ENCODE data around the gene CACNA1B. TPM values are rescaled to one million over a fixed set of nuclear protein-coding genes. Genes with fewer than 3 reads are reported as not detected.

Gene CACNA1B
- total RNA-seq, 1 experiment from 2014 or later = 0.03 TPM

- Histone ChIP-seq H3K4me1 (replicated peaks) (no peaks in the 10 kb centered on the region), H3K9me3 (replicated peaks) (no peaks in the 10 kb centered on the region), H3K27me3 (replicated peaks) (no peaks in the 10 kb centered on the region), H3K4me3 (no peak overlapping the region), H3K36me3 (no peaks in the 10 kb centered on the region), H3K27ac (no peak overlapping the region)
- no peak for DNase-seq (ENCODE audit: low read depth in 1 of 2, low spot score in 2 of 2)
Observed at GRCh38 chr9:137959641-137960411, 82.2 kb downstream of the CACNA1B start.

GRCh38 chr9:137960496-137960895, 82.9 kb downstream of the CACNA1B start:
- Histone ChIP-seq H3K9me3 (replicated peaks) (no peaks in the 10 kb centered on the region), H3K27me3 (replicated peaks) (no peaks in the 10 kb centered on the region), H3K4me3 (no peak overlapping the region), H3K27ac (no peak overlapping the region), H3K36me3 (no peaks in the 10 kb centered on the region), H3K4me1 (replicated peaks) (no peaks in the 10 kb centered on the region)
- DNase-seq (ENCODE audit: low read depth in 1 of 2, low spot score in 2 of 2) = no peak

- no peak overlapping the region for H3K27ac ChIP-seq
- no peaks in the 10 kb centered on the region for H3K9me3 ChIP-seq (replicated peaks)
- no peak for DNase-seq (ENCODE audit: low read depth in 1 of 2, low spot score in 2 of 2)
- H3K27me3 ChIP-seq (replicated peaks) = no peaks in the 10 kb centered on the region
- H3K4me1 ChIP-seq (replicated peaks) = no peaks in the 10 kb centered on the region
- no peak overlapping the region for H3K4me3 ChIP-seq
- H3K36me3 ChIP-seq = no peaks in the 10 kb centered on the region
Observed at GRCh38 chr9:137963525-137963924, 85.9 kb downstream of the CACNA1B start.

GRCh38 chr9:137965177-137965795, 87.7 kb downstream of the CACNA1B start:
- Histone ChIP-seq H3K4me3 (no peak overlapping the region), H3K27ac (no peak overlapping the region), H3K36me3 (no peaks in the 10 kb centered on the region), H3K27me3 (replicated peaks) (no peaks in the 10 kb centered on the region), H3K9me3 (replicated peaks) (no peaks in the 10 kb centered on the region), H3K4me1 (replicated peaks) (no peaks in the 10 kb centered on the region)
- DNase-seq (ENCODE audit: low read depth in 1 of 2, low spot score in 2 of 2) = no peak

GRCh38 chr9:137967280-137967953, 89.8 kb downstream of the CACNA1B start:
- Histone ChIP-seq H3K9me3 (replicated peaks) (no peaks in the 10 kb centered on the region), H3K27ac (no peak overlapping the region), H3K36me3 (no peaks in the 10 kb centered on the region), H3K4me1 (replicated peaks) (no peaks in the 10 kb centered on the region), H3K4me3 (no peak overlapping the region), H3K27me3 (replicated peaks) (no peaks in the 10 kb centered on the region)
- no peak for DNase-seq (ENCODE audit: low read depth in 1 of 2, low spot score in 2 of 2)

GRCh38 chr9:137968235-137968634, 90.7 kb downstream of the CACNA1B start:
- DNase-seq (ENCODE audit: low read depth in 1 of 2, low spot score in 2 of 2) = no peak
- Histone ChIP-seq H3K36me3 (no peaks in the 10 kb centered on the region), H3K27me3 (replicated peaks) (no peaks in the 10 kb centered on the region; the same call in 1 of the 2 replicates), H3K4me3 (no peak overlapping the region), H3K27ac (no peak overlapping the region), H3K9me3 (replicated peaks) (no peaks in the 10 kb centered on the region), H3K4me1 (replicated peaks) (no peaks in the 10 kb centered on the region)

GRCh38 chr9:137969008-137969407, 91.4 kb downstream of the CACNA1B start:
- Histone ChIP-seq H3K27ac (no peak overlapping the region), H3K4me3 (no peak overlapping the region), H3K36me3 (no peaks in the 10 kb centered on the region), H3K9me3 (replicated peaks) (no peaks in the 10 kb centered on the region), H3K27me3 (replicated peaks) (no peaks in the 10 kb centered on the region; the same call in 1 of the 2 replicates), H3K4me1 (replicated peaks) (no peaks in the 10 kb centered on the region)
- no peak for DNase-seq (ENCODE audit: low read depth in 1 of 2, low spot score in 2 of 2)

- Histone ChIP-seq H3K36me3 (no peaks in the 10 kb centered on the region), H3K27me3 (replicated peaks) (no peaks in the 10 kb centered on the region; the same call in 1 of the 2 replicates), H3K4me3 (no peak overlapping the region), H3K4me1 (replicated peaks) (no peaks in the 10 kb centered on the region), H3K9me3 (replicated peaks) (no peaks in the 10 kb centered on the region), H3K27ac (no peak overlapping the region)
- DNase-seq (ENCODE audit: low read depth in 1 of 2, low spot score in 2 of 2) = no peak
Observed at GRCh38 chr9:137969685-137970084, 92.1 kb downstream of the CACNA1B start.

GRCh38 chr9:137970098-137970497, 92.5 kb downstream of the CACNA1B start:
- Histone ChIP-seq H3K9me3 (replicated peaks) (no peaks in the 10 kb centered on the region), H3K4me3 (no peak overlapping the region), H3K36me3 (no peaks in the 10 kb centered on the region), H3K27ac (no peak overlapping the region), H3K27me3 (replicated peaks) (no peaks in the 10 kb centered on the region; the same call in 1 of the 2 replicates), H3K4me1 (replicated peaks) (no peaks in the 10 kb centered on the region)
- no peak for DNase-seq (ENCODE audit: low read depth in 1 of 2, low spot score in 2 of 2)

- H3K27me3 ChIP-seq (replicated peaks) = no peaks in the 10 kb centered on the region; the same call in 1 of the 2 replicates
- H3K27ac ChIP-seq = no peak overlapping the region
- no peaks in the 10 kb centered on the region for H3K9me3 ChIP-seq (replicated peaks)
- no peak overlapping the region for H3K4me3 ChIP-seq
- H3K4me1 ChIP-seq (replicated peaks) = no peaks in the 10 kb centered on the region
- H3K36me3 ChIP-seq = no peaks in the 10 kb centered on the region
- DNase-seq (ENCODE audit: low read depth in 1 of 2, low spot score in 2 of 2) = peak in 1 of 2 experiments; percentile 22
Observed at GRCh38 chr9:137970686-137971476, 93.3 kb downstream of the CACNA1B start.

- H3K9me3 ChIP-seq (replicated peaks) = no peaks in the 10 kb centered on the region
- no peaks in the 10 kb centered on the region for H3K4me1 ChIP-seq (replicated peaks)
- H3K27me3 ChIP-seq (replicated peaks) = no peaks in the 10 kb centered on the region; the same call in 1 of the 2 replicates
- no peak overlapping the region for H3K27ac ChIP-seq
- no peaks in the 10 kb centered on the region for H3K36me3 ChIP-seq
- H3K4me3 ChIP-seq = no peak overlapping the region
- DNase-seq (ENCODE audit: low read depth in 1 of 2, low spot score in 2 of 2) = peak in 1 of 2 experiments; percentile 31
Observed at GRCh38 chr9:137971477-137972138, 94.0 kb downstream of the CACNA1B start.

- Histone ChIP-seq H3K27ac (no peak overlapping the region), H3K4me1 (replicated peaks) (no peaks in the 10 kb centered on the region), H3K36me3 (no peaks in the 10 kb centered on the region), H3K4me3 (no peak overlapping the region), H3K27me3 (replicated peaks) (no peaks in the 10 kb centered on the region; the same call in 1 of the 2 replicates), H3K9me3 (replicated peaks) (no peaks in the 10 kb centered on the region)
- DNase-seq (ENCODE audit: low read depth in 1 of 2, low spot score in 2 of 2) = no peak
Observed at GRCh38 chr9:137972355-137972987, 94.9 kb downstream of the CACNA1B start.

All from SJSA1 (cell line).